B cell (primary cell): ENCODE data around the gene HADH.

Experiments used
- EZH2 ChIP-seq: IDR thresholded peaks from 2 replicates; pipeline ENCODE4 v1.6.1; 2012; ENCODE audit warnings: borderline replicate concordance, low read depth, mild to moderate bottlenecking, moderate library complexity, low read length; ENCODE audit not compliant: insufficient read depth, poor library complexity, severe bottlenecking
- TF ChIP-seq, protein P1 (sequence below): fragments of 200-600 bp; IDR thresholded peaks from one replicate; pipeline ENCODE4 v1.8.0; 2022; ENCODE audit warnings: antibody characterized with exemption, mild to moderate bottlenecking

DNA sequence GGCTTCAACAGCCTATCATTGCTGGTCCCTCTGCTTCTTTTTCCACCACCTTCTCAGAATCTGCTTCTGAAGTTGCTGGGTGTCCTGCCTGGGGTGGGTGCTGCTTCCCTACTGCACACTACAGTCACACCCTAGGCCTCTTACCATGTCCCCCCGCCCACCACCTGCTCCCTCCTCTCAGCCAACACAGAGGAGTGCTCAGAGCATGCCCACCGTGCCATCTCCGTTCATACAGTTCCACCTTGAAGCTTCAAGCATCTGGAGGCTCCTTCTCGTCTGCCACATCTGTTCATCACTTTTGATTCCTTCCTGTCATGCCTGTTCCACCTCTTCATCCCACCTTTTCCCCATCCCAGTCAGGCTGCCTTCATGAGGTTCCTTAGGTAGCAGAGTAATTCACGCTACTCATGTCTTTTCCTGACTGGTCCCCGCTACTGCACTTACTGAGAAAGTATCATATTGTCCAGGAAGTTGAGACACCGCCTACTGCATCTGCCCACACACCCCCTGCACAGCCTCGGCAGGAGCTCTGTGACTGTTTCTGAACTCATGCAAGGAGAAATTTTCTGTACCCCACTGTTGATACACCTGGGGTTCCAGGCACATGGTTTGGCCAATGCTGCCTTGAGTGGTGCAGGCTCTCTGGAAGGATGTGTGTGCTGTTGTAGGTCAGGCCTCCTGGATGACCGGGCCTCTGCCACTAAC lies 39.5 kb downstream of the HADH start:
- TF ChIP-seq, protein P1, sequence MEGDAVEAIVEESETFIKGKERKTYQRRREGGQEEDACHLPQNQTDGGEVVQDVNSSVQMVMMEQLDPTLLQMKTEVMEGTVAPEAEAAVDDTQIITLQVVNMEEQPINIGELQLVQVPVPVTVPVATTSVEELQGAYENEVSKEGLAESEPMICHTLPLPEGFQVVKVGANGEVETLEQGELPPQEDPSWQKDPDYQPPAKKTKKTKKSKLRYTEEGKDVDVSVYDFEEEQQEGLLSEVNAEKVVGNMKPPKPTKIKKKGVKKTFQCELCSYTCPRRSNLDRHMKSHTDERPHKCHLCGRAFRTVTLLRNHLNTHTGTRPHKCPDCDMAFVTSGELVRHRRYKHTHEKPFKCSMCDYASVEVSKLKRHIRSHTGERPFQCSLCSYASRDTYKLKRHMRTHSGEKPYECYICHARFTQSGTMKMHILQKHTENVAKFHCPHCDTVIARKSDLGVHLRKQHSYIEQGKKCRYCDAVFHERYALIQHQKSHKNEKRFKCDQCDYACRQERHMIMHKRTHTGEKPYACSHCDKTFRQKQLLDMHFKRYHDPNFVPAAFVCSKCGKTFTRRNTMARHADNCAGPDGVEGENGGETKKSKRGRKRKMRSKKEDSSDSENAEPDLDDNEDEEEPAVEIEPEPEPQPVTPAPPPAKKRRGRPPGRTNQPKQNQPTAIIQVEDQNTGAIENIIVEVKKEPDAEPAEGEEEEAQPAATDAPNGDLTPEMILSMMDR, result no peak
- TF ChIP-seq EZH2, result no peak
